Hepatocyte (in vitro differentiated cells): ENCODE results near the gene HRC.

Experiments used
- EZH2 ChIP-seq: fragments of 200-600 bp; sonication (generic); IDR thresholded peaks from 2 replicates; pipeline ENCODE4 v1.6.1; 2016; ENCODE audit warnings: antibody characterized with exemption, mild to moderate bottlenecking, borderline replicate concordance
- EZH2phosphoT487 ChIP-seq: fragments of 200-600 bp; sonication (generic); IDR thresholded peaks from one replicate; pipeline ENCODE4 v1.6.1; 2018; ENCODE audit warnings: antibody characterized with exemption, mild to moderate bottlenecking, low read depth, moderate library complexity; ENCODE audit not compliant: unreplicated experiment, severe bottlenecking
- TF ChIP-seq, protein P1 (sequence below): fragments of 200-600 bp; sonication (generic); IDR thresholded peaks from 2 replicates; pipeline ENCODE4 v1.5.1; 2016; ENCODE audit warnings: antibody characterized with exemption, mild to moderate bottlenecking; ENCODE audit not compliant: poor library complexity

DNA sequence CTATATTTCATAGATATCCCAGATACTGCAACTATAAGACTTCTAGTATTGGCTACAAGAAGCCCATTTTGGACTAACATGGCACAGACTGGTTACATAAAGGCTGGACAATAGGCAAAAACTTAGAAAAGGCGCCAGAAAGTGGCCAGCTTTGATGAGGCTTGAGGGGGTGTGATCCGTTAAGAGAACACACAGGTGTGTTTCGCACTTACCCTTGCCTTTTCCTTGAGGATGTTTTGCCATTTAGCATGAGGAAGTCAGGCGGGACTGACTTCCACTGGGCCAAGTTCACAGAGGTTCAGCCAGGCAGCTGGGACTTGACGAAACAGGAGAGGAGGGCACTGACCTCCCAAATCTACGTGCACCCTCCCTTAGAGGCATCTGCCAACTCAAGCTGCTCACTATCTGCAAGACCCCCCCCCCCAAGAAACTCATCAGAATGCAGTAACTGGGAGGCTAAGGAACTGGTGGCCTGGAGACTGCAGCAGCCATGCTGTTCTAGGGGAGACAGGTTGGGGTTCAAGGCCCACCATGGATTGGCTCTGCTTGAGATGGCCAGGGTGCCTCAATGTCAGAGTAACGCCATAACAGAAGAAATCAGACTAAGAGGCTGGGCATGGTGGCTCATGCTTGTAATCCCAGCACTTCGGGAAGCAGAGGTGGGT is 45.5 kb downstream of the HRC start:
- TF ChIP-seq EZH2 (no peak), EZH2phosphoT487 (no peak)
- TF ChIP-seq, protein P1, sequence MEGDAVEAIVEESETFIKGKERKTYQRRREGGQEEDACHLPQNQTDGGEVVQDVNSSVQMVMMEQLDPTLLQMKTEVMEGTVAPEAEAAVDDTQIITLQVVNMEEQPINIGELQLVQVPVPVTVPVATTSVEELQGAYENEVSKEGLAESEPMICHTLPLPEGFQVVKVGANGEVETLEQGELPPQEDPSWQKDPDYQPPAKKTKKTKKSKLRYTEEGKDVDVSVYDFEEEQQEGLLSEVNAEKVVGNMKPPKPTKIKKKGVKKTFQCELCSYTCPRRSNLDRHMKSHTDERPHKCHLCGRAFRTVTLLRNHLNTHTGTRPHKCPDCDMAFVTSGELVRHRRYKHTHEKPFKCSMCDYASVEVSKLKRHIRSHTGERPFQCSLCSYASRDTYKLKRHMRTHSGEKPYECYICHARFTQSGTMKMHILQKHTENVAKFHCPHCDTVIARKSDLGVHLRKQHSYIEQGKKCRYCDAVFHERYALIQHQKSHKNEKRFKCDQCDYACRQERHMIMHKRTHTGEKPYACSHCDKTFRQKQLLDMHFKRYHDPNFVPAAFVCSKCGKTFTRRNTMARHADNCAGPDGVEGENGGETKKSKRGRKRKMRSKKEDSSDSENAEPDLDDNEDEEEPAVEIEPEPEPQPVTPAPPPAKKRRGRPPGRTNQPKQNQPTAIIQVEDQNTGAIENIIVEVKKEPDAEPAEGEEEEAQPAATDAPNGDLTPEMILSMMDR: no peak
